A673 (cell line): ENCODE measurements around the gene SYNE2. TPM values are rescaled to one million over a fixed set of nuclear protein-coding genes. Genes with fewer than 3 reads are reported as not detected.

Experiments used
- BruUV-seq: library from RNA; stranded (reverse); fragments of 400-500 nt; replicated peaks from 2 replicates; lab custom pipeline; 2021; lab: Mats Ljungman, UMichigan
- CTCF ChIA-PET: fragments of 300-600 bp; sonication (Branson Sonifier 250); formaldehyde crosslinking; loops from one replicate; lab custom pipeline; 2022; ENCODE audit warnings: antibody characterized with exemption; lab: Charles Lee
- POLR2A ChIA-PET: fragments of 300-600 bp; sonication (Branson Sonifier 250); formaldehyde crosslinking; loops from one replicate; lab custom pipeline; 2022; ENCODE audit warnings: antibody characterized with exemption; ENCODE audit not compliant: low non-redundant PET; lab: Charles Lee
- DNase-seq: peaks from one replicate; pipeline ENCODE4 v3.0.0-alpha.2; 2015; ENCODE audit warnings: low spot score
- H3K27ac ChIP-seq: fragments of 200-600 bp; sonication (generic); 2 replicates; pipeline ENCODE4 v1.5.1; 2016; ENCODE audit warnings: mixed run types, low read depth, mild to moderate bottlenecking, mixed read lengths, antibody characterized with exemption, low read length; ENCODE audit not compliant: poor library complexity, severe bottlenecking
- H3K27me3 ChIP-seq: fragments of 200-600 bp; sonication (generic); replicated peaks from 2 replicates; pipeline ENCODE4 v1.6.1; 2017; ENCODE audit warnings: mixed run types, low read depth, mild to moderate bottlenecking, mixed read lengths, antibody characterized with exemption, low read length; ENCODE audit not compliant: insufficient read depth, poor library complexity
- H3K36me3 ChIP-seq: fragments of 200-600 bp; sonication (generic); 2 replicates; pipeline ENCODE4 v1.6.1; 2016; ENCODE audit warnings: mixed run types, mild to moderate bottlenecking, mixed read lengths, antibody characterized with exemption, low read length; ENCODE audit not compliant: insufficient read depth, poor library complexity, severe bottlenecking
- H3K4me1 ChIP-seq: fragments of 200-600 bp; sonication (generic); 2 replicates; pipeline ENCODE4 v1.6.1; 2017; ENCODE audit warnings: mixed run types, mild to moderate bottlenecking, mixed read lengths, antibody characterized with exemption, low read length; ENCODE audit not compliant: insufficient read depth, poor library complexity, severe bottlenecking
- H3K4me3 ChIP-seq: fragments of 200-600 bp; sonication (generic); 2 replicates; pipeline ENCODE4 v1.5.1; 2016; ENCODE audit warnings: low read depth, mixed run types, mild to moderate bottlenecking, mixed read lengths, low read length; ENCODE audit not compliant: poor library complexity, severe bottlenecking
- H3K9me3 ChIP-seq: fragments of 200-600 bp; sonication (generic); 2 replicates; pipeline ENCODE4 v1.6.1; 2016; ENCODE audit warnings: mixed run types, low read depth, mild to moderate bottlenecking, mixed read lengths, antibody characterized with exemption, low read length; ENCODE audit not compliant: poor library complexity, severe bottlenecking
- EZH2 ChIP-seq: fragments of 200-600 bp; sonication (generic); IDR thresholded peaks from 2 replicates; pipeline ENCODE4 v1.6.1; 2017; ENCODE audit warnings: borderline replicate concordance, low read depth, mild to moderate bottlenecking, mixed read lengths, antibody characterized with exemption, low read length; ENCODE audit not compliant: poor library complexity, severe bottlenecking
- intact Hi-C: fragments of 100-400 bp; cut with micrococcal nuclease; formaldehyde crosslinking; loops from one replicate; pipeline ENCODE4 v1.10.0; 2022; ENCODE audit not compliant: unreplicated experiment
- total RNA-seq: library from RNA; stranded (reverse); gene quantifications from 2 replicates; pipeline ENCODE4 v1.2.3, GENCODE V29; 2021
- TF ChIP-seq, protein P1 (sequence below): fragments of 300-800, 200-600 bp; sonication (generic); conservative IDR thresholded peaks from 2 replicates; pipeline ENCODE4 v1.5.1; 2017; ENCODE audit warnings: low read depth, mild to moderate bottlenecking, antibody characterized with exemption, low read length, moderate library complexity, mixed read lengths

The SYNE2 gene
- total RNA-seq, 1 experiment from 2014 or later, result 68.2 TPM

DNA sequence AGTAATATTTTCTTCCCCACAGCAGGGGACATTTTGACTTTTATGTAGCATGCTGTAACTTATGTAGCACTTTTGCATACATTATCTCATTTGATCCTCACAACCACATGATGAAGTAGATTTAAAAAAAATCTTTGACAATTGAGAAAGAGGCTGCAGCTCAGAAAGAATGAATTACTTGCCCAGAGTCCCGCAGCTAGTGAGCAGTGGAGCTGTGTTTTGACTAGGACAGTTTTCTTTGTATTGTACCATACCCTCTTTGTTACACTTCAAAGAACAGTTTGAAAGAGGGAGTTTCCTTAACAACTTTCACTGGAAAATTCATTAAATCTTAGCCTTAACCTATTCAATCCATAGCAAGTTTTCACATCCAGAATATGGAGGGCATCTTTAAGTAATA, 58.6 kb downstream of the SYNE2 start:
- BruUV-seq, result no TSS peak
- H3K27ac ChIP-seq, result no peak overlapping the region
- no peaks in the 10 kb centered on the region for H3K27me3 ChIP-seq
- no peak for DNase-seq
- TF ChIP-seq, protein P1, sequence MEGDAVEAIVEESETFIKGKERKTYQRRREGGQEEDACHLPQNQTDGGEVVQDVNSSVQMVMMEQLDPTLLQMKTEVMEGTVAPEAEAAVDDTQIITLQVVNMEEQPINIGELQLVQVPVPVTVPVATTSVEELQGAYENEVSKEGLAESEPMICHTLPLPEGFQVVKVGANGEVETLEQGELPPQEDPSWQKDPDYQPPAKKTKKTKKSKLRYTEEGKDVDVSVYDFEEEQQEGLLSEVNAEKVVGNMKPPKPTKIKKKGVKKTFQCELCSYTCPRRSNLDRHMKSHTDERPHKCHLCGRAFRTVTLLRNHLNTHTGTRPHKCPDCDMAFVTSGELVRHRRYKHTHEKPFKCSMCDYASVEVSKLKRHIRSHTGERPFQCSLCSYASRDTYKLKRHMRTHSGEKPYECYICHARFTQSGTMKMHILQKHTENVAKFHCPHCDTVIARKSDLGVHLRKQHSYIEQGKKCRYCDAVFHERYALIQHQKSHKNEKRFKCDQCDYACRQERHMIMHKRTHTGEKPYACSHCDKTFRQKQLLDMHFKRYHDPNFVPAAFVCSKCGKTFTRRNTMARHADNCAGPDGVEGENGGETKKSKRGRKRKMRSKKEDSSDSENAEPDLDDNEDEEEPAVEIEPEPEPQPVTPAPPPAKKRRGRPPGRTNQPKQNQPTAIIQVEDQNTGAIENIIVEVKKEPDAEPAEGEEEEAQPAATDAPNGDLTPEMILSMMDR, result no peak
- TF ChIP-seq EZH2, result no peak
- H3K4me3 ChIP-seq, result no peak overlapping the region
- H3K9me3 ChIP-seq, result no peaks in the 10 kb centered on the region
- ChIA-PET CTCF (no interaction called here), POLR2A (no interaction called here)
- peaks cover 25% of the 10 kb centered on the region for H3K4me1 ChIP-seq
- intact Hi-C loops, result no loop called here
- H3K36me3 ChIP-seq, result no peaks in the 10 kb centered on the region

DNA sequence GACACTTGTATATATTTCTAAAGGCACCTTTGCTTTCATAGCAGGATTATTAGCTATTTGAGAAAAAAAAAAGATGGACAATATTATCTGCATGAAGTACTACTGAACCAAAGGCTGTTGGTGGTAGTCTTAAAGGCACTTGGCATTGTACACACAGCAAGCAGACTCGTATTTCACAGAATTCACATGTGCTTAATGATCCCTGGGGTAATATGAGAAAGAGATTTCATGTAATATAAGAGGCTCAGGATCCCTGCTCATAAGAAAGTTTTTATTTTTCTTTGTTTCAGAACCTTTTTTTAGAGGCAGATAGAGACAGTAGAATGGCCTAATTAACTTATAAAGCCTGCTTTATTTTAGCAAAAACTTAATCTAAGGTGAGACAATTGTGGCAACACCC, 59.5 kb downstream of the SYNE2 start:
- Histone ChIP-seq H3K4me3 (no peak overlapping the region), H3K27me3 (no peaks in the 10 kb centered on the region), H3K36me3 (no peaks in the 10 kb centered on the region), H3K9me3 (no peaks in the 10 kb centered on the region), H3K27ac (no peak overlapping the region), H3K4me1 (peaks cover 25% of the 10 kb centered on the region)
- ChIA-PET CTCF (no interaction called here), POLR2A (no interaction called here)
- no TSS peak for BruUV-seq
- no peak for DNase-seq
- no peak for TF ChIP-seq EZH2
- TF ChIP-seq, protein P1, result no peak
- intact Hi-C loops, result no loop called here

DNA sequence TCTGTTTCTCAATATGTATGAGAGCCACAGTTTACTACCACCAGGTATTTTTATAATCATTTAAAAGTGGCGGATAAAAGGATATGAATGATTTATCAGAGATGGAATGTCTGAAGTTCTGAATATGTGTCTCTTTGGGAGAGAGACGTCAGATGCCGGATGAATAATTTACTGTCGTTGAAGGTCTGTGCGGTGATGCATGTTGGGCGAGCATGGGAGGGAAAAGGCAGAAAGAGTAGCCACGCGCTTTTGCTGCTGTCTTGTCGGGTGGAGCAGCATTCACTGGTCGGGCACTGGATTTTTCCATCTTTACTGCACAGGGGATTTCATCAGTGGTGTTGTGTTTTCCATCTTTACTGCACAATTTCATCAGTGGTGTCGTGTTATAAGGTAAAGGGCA, 65.6 kb downstream of the SYNE2 start:
- BruUV-seq, result no TSS peak
- no peaks in the 10 kb centered on the region for H3K9me3 ChIP-seq
- POLR2A ChIA-PET, result no interaction called here
- intact Hi-C loops, result no loop called here
- no peaks in the 10 kb centered on the region for H3K36me3 ChIP-seq
- H3K27ac ChIP-seq, result no peak overlapping the region
- H3K4me1 ChIP-seq, result no peaks in the 10 kb centered on the region
- no peak for TF ChIP-seq EZH2
- TF ChIP-seq, protein P1, result no peak
- no peak overlapping the region for H3K4me3 ChIP-seq
- CTCF ChIA-PET, result no interaction called here
- no peak for DNase-seq
- no peaks in the 10 kb centered on the region for H3K27me3 ChIP-seq
